HEK293 (cell line): ENCODE measurements around the gene SIGLEC12.

Experiments used
- ATF2 ChIP-seq: fragments of 450-650 bp; formaldehyde crosslinking; IDR thresholded peaks from 2 replicates; pipeline ENCODE4 v1.5.1; 2016; ENCODE audit warnings: missing biosample characterization, missing genetic modification characterization, low read depth
- PRDM6 ChIP-seq: fragments of 450-650 bp; formaldehyde crosslinking; IDR thresholded peaks from 2 replicates; pipeline ENCODE4 v1.5.1; 2017; ENCODE audit warnings: missing biosample characterization, missing genetic modification characterization
- ZBTB49 ChIP-seq: fragments of 450-650 bp; formaldehyde crosslinking; IDR thresholded peaks from 2 replicates; pipeline ENCODE4 v1.5.1; 2016; ENCODE audit warnings: missing biosample characterization, missing genetic modification characterization, low read depth
- TF ChIP-seq, protein P1 (sequence below): fragments of 450-650 bp; formaldehyde crosslinking; IDR thresholded peaks from 2 replicates; pipeline ENCODE4 v1.5.1; 2016; ENCODE audit warnings: missing biosample characterization, missing genetic modification characterization
- TF ChIP-seq, protein P2 (sequence below): fragments of 450-650 bp; formaldehyde crosslinking; IDR thresholded peaks from 2 replicates; pipeline ENCODE4 v1.5.1; 2016; ENCODE audit warnings: missing biosample characterization, missing genetic modification characterization
- TF ChIP-seq, protein P3 (sequence below): fragments of 450-650 bp; formaldehyde crosslinking; IDR thresholded peaks from 2 replicates; pipeline ENCODE4 v1.5.1; 2016; ENCODE audit warnings: missing biosample characterization, missing genetic modification characterization

DNA sequence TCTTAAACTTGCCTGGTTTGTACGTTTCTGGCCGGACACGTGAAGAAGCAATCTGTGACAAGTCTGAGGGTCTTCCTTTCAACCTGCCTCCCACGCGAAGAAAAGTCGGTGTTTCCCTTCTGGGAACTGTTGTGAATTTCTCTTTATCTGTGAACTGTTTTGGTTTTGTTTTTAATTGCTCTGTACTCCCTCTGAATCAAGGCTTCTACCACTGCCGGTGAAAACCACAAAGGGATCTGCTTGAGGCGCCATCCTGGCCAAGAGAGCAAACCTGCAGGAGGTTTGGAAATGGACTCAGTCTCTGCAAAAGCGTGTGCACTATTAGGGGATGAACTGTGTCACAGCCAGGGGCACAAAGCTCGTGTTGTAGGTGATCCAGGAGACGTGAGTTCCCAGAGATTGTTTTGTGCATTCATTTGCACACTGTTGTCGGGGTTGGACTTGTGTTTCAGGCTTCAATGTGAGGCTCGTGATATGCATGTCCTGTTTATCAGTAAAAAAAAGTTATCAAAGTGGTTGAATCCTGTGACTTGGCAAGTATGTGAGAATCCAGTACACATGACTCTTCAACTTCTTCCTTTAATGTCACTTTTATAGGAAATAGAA, 53.1 kb downstream of the SIGLEC12 start:
- TF ChIP-seq, protein P1, sequence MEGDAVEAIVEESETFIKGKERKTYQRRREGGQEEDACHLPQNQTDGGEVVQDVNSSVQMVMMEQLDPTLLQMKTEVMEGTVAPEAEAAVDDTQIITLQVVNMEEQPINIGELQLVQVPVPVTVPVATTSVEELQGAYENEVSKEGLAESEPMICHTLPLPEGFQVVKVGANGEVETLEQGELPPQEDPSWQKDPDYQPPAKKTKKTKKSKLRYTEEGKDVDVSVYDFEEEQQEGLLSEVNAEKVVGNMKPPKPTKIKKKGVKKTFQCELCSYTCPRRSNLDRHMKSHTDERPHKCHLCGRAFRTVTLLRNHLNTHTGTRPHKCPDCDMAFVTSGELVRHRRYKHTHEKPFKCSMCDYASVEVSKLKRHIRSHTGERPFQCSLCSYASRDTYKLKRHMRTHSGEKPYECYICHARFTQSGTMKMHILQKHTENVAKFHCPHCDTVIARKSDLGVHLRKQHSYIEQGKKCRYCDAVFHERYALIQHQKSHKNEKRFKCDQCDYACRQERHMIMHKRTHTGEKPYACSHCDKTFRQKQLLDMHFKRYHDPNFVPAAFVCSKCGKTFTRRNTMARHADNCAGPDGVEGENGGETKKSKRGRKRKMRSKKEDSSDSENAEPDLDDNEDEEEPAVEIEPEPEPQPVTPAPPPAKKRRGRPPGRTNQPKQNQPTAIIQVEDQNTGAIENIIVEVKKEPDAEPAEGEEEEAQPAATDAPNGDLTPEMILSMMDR (tag by site-specific recombination): no peak
- TF ChIP-seq, protein P2, sequence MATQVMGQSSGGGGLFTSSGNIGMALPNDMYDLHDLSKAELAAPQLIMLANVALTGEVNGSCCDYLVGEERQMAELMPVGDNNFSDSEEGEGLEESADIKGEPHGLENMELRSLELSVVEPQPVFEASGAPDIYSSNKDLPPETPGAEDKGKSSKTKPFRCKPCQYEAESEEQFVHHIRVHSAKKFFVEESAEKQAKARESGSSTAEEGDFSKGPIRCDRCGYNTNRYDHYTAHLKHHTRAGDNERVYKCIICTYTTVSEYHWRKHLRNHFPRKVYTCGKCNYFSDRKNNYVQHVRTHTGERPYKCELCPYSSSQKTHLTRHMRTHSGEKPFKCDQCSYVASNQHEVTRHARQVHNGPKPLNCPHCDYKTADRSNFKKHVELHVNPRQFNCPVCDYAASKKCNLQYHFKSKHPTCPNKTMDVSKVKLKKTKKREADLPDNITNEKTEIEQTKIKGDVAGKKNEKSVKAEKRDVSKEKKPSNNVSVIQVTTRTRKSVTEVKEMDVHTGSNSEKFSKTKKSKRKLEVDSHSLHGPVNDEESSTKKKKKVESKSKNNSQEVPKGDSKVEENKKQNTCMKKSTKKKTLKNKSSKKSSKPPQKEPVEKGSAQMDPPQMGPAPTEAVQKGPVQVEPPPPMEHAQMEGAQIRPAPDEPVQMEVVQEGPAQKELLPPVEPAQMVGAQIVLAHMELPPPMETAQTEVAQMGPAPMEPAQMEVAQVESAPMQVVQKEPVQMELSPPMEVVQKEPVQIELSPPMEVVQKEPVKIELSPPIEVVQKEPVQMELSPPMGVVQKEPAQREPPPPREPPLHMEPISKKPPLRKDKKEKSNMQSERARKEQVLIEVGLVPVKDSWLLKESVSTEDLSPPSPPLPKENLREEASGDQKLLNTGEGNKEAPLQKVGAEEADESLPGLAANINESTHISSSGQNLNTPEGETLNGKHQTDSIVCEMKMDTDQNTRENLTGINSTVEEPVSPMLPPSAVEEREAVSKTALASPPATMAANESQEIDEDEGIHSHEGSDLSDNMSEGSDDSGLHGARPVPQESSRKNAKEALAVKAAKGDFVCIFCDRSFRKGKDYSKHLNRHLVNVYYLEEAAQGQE (tag by site-specific recombination): no peak
- TF ChIP-seq ZBTB49 (tag by site-specific recombination) (no peak), ATF2 (tag by site-specific recombination) (no peak), PRDM6 (tag by site-specific recombination) (no peak)
- TF ChIP-seq, protein P3, sequence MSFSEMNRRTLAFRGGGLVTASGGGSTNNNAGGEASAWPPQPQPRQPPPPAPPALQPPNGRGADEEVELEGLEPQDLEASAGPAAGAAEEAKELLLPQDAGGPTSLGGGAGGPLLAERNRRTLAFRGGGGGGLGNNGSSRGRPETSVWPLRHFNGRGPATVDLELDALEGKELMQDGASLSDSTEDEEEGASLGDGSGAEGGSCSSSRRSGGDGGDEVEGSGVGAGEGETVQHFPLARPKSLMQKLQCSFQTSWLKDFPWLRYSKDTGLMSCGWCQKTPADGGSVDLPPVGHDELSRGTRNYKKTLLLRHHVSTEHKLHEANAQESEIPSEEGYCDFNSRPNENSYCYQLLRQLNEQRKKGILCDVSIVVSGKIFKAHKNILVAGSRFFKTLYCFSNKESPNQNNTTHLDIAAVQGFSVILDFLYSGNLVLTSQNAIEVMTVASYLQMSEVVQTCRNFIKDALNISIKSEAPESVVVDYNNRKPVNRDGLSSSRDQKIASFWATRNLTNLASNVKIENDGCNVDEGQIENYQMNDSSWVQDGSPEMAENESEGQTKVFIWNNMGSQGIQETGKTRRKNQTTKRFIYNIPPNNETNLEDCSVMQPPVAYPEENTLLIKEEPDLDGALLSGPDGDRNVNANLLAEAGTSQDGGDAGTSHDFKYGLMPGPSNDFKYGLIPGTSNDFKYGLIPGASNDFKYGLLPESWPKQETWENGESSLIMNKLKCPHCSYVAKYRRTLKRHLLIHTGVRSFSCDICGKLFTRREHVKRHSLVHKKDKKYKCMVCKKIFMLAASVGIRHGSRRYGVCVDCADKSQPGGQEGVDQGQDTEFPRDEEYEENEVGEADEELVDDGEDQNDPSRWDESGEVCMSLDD (tag by site-specific recombination): no peak
